RWPE2 (cell line): ENCODE results near the gene ANO5.

ENCODE experiments used
- ATAC-seq: fragments of 200-7000 bp; cut with Tn5 transposase; 3 replicates; pipeline ENCODE4 v1.9.1; 2021; ENCODE audit warnings: low read depth
- DNase-seq: peaks from one replicate; pipeline ENCODE4 v3.0.0-alpha.2; 2020; ENCODE audit warnings: low spot score
- H3K27ac ChIP-seq: fragments of 450-650 bp; 2 replicates; pipeline ENCODE4 v1.5.1; 2017; ENCODE audit warnings: mild to moderate bottlenecking; ENCODE audit not compliant: poor library complexity, severe bottlenecking
- H3K27me3 ChIP-seq: fragments of 250-450 bp; sonication (Bioruptor Pico); 2 replicates; pipeline ENCODE4 v1.5.1; 2021; ENCODE audit warnings: mild to moderate bottlenecking, moderate library complexity; ENCODE audit not compliant: insufficient read depth, poor library complexity, severe bottlenecking
- H3K36me3 ChIP-seq: fragments of 250-450 bp; sonication (Bioruptor Pico); 2 replicates; pipeline ENCODE4 v1.5.1; 2020; ENCODE audit warnings: low read depth, mild to moderate bottlenecking, moderate library complexity
- H3K4me1 ChIP-seq: fragments of 250-450 bp; sonication (Bioruptor Pico); 2 replicates; pipeline ENCODE4 v1.5.1; 2021; ENCODE audit warnings: mild to moderate bottlenecking, moderate library complexity; ENCODE audit not compliant: insufficient read depth, poor library complexity, severe bottlenecking
- H3K4me3 ChIP-seq: fragments of 250-450 bp; sonication (Bioruptor Pico); 2 replicates; pipeline ENCODE4 v1.5.1; 2021; ENCODE audit warnings: mild to moderate bottlenecking, moderate library complexity; ENCODE audit not compliant: severe bottlenecking
- H3K9me3 ChIP-seq: fragments of 250-450 bp; sonication (Bioruptor Pico); 2 replicates; pipeline ENCODE4 v1.5.1; 2021; ENCODE audit warnings: mild to moderate bottlenecking, moderate library complexity; ENCODE audit not compliant: severe bottlenecking
- CTCF ChIP-seq: fragments of 450-650 bp; IDR thresholded peaks from one replicate; pipeline ENCODE4 v1.5.1; 2017; ENCODE audit warnings: mild to moderate bottlenecking, moderate library complexity; ENCODE audit not compliant: poor library complexity, severe bottlenecking

The ANO5 gene

GRCh38 chr11:22190827-22191463 is 1.9 kb upstream of the ANO5 start:
- DNase-seq, result no peak
- TF ChIP-seq CTCF, result no peak
- no peaks in the 10 kb centered on the region for H3K9me3 ChIP-seq
- ATAC-seq, result no peak
- H3K27me3 ChIP-seq, result peaks cover 35% of the 10 kb centered on the region
- no peak overlapping the region for H3K27ac ChIP-seq
- H3K4me3 ChIP-seq, result no peak overlapping the region
- H3K4me1 ChIP-seq, result no peaks in the 10 kb centered on the region
- no peaks in the 10 kb centered on the region for H3K36me3 ChIP-seq

GRCh38 chr11:22192289-22192641 is 620 bp upstream of the ANO5 start:
- H3K36me3 ChIP-seq, result no peaks in the 10 kb centered on the region
- no peaks in the 10 kb centered on the region for H3K9me3 ChIP-seq
- no peaks in the 10 kb centered on the region for H3K4me1 ChIP-seq
- TF ChIP-seq CTCF, result peak; percentile 17
- H3K27me3 ChIP-seq, result peaks cover 35% of the 10 kb centered on the region
- no peak for ATAC-seq
- H3K4me3 ChIP-seq, result peak overlapping the region; percentile 14
- no peak overlapping the region for H3K27ac ChIP-seq
- DNase-seq, result no peak

- TF ChIP-seq CTCF, result no peak
- H3K4me1 ChIP-seq, result no peaks in the 10 kb centered on the region
- ATAC-seq (peak; percentile 53), DNase-seq (no peak)
- no peak overlapping the region for H3K27ac ChIP-seq
- no peak overlapping the region for H3K4me3 ChIP-seq
- H3K27me3 ChIP-seq, result peaks cover 39% of the 10 kb centered on the region
- no peaks in the 10 kb centered on the region for H3K36me3 ChIP-seq
- no peaks in the 10 kb centered on the region for H3K9me3 ChIP-seq
Observed at GRCh38 chr11:22193348-22194051, 615 bp downstream of the ANO5 start.

GRCh38 chr11:22194306-22194705 is 1.4 kb downstream of the ANO5 start:
- Histone ChIP-seq H3K27ac (no peak overlapping the region), H3K27me3 (peaks cover 39% of the 10 kb centered on the region), H3K4me3 (no peak overlapping the region), H3K9me3 (no peaks in the 10 kb centered on the region), H3K36me3 (no peaks in the 10 kb centered on the region), H3K4me1 (no peaks in the 10 kb centered on the region)
- ATAC-seq (no peak), DNase-seq (no peak)
- no peak for TF ChIP-seq CTCF

GRCh38 chr11:22194907-22195306 is 2.0 kb downstream of the ANO5 start:
- no peak overlapping the region for H3K4me3 ChIP-seq

More at GRCh38 chr11:22194907-22195306, 2.0 kb downstream of the ANO5 start:
- Histone ChIP-seq H3K27me3 (peaks cover 35% of the 10 kb centered on the region), H3K9me3 (no peaks in the 10 kb centered on the region), H3K27ac (no peak overlapping the region), H3K4me1 (no peaks in the 10 kb centered on the region), H3K36me3 (no peaks in the 10 kb centered on the region)
- DNase-seq, result no peak
- TF ChIP-seq CTCF, result no peak
- ATAC-seq, result no peak
